HG02840 (cell line): ENCODE data around the gene MCC.
"Not testable (repeated sequence)": the region's sequence is repeated elsewhere in the genome, so short reads cannot be mapped to it uniquely, and the experiment has no call there.

Experiments
- ATAC-seq: cut with Tn5 transposase; IDR thresholded peaks from one replicate; pipeline ENCODE4 v1.9.1; 2021; ENCODE audit warnings: mild to moderate bottlenecking, moderate library complexity, moderate number of reproducible peaks; ENCODE audit not compliant: unreplicated experiment, low FRiP score

MCC gene

GRCh38 chr5:113102121-113102531, 386.1 kb downstream of the MCC start:
- ATAC-seq: no peak

GRCh38 chr5:113100981-113101380, 387.3 kb downstream of the MCC start:
- ATAC-seq: no peak

DNA sequence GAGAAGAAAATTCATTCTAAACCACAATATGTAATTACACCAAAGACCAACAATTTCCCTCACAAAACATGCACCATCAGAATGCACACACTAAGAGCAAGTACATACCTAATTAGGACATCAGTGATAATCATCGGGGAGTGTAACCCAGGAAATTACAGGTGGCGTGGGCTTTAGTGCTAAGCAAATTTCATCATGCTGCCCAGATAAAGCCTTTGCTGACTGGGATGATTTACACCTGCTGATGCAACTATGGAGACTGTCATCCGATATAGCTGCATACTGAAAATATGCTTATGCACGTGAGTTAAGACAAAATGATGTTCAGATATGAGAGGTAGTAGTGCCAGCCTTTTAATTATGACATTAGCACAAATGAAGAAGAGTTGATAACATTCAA, 388.4 kb downstream of the MCC start:
- ATAC-seq: no peak

- no peak for ATAC-seq
Observed at GRCh38 chr5:113098378-113098777, 389.9 kb downstream of the MCC start.

DNA sequence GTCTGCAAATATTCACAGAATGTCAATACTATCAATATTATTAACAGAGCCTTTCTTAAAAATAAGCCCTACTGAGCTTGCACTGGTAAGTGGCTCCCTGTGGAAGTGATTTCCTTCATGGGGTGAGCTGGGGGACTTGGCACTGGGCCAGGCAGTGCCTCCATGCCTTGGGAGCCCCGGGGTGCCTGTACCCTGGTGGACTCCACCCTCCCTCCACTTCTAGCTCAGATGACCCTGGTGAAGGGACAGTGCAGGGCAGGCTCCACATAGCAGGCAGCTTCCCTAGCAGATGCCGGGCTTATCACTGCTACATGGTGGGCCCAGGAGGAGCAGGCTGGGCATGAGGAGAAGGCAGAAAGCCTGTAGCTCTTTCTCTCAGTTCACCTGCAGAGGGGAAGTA, 392.4 kb downstream of the MCC start:
- no peak for ATAC-seq

GRCh38 chr5:113093558-113093957, 394.7 kb downstream of the MCC start:
- ATAC-seq: no peak

GRCh38 chr5:113092683-113093082, 395.6 kb downstream of the MCC start:
- ATAC-seq: no peak

DNA sequence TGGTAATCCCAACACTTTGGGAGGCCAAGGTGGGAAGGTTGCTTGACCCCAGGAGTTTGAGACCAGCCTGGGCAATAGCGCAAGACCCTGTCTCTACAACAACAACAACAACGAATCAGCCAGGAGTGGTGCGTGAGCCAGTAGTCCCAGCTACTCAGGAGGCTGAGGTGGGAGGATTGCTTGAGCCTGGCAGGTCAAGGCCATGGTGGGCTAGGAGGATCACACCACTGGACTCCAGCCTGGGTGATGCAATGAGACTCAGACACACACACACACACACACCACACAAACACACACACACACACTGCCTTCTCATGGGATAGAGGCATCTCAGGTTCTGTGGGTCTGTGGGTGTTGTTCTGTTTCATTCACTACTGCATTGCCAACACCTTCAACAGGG, 396.6 kb downstream of the MCC start:
- ATAC-seq: no peak

GRCh38 chr5:113090336-113091106, 397.7 kb downstream of the MCC start:
- no peak for ATAC-seq

DNA sequence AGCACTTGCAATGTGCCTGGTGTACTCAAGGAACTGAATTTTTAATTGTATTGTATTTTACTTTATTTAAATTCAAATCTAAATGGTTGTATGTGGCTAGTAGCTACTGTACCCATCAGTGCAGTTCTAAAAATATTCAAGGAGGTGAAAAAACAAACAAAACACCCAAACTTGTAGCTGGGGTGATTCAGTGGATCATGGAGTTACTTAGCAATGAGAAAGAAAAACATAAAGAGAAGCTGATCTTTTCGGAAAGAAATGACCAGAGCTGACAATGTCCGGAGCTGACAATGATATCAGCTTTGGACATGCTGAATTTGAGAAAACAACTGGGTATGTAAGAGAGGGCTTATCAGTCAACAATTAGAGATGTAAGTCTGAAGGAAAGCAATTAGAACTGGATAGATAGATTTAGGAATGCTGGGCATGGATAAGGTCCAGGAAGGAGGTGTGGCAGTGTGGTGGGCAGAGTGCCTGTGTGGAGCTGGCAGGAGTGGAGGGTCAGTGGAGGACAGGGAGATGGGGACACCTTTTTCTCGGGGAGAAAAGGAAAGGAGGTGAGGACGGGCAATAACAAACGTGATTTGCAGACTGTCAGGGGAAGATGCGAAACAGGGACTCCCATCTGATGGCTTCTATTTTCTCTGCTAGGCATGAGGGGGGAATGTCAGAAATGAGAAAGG, 398.5 kb downstream of the MCC start:
- ATAC-seq: no peak

- ATAC-seq: no peak
Observed at GRCh38 chr5:113087976-113088514, 400.2 kb downstream of the MCC start.

DNA sequence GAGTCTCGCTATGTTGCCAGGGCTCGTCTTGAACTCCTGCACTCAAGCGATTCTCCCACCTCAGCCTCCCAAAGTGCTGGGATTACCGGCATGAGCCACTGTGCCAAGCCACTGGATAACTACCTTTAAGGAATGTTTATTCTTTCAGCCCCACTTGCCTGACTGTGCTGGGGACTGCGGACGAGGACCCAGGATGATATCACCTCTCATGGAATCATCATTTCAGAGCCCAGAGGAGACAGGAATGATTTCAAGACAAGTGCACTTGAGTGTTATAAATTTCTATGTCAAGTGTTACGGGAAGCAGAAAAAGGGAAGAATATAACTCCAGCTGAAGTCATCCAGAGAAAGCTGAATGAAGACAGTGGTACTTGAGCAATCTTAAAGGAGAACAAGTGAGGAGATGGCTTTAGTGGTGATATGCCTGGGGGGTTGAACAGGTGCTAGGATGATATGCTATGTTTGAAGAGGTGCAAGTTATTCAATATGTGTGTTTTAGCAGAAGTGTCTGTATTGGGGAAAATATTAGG, 402.3 kb downstream of the MCC start:
- ATAC-seq: no peak

DNA sequence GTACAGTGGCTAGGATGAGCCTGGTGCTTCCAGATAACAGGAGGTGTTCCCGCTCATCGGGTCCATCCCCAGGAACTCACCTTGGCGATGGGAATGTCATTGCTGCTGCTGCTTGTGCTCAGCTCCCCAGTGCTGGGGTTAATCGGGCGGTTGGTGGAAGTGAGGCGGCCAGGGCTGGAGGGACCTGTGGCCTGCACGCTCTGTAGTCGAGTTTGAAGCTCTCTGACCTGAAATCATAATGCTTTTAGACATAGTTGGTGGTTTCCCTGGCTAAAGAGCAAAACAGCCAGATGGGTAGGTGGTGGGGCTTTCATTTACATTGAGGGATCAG, 403.2 kb downstream of the MCC start:
- no peak for ATAC-seq

GRCh38 chr5:113084402-113085083, 403.7 kb downstream of the MCC start:
- no peak for ATAC-seq

DNA sequence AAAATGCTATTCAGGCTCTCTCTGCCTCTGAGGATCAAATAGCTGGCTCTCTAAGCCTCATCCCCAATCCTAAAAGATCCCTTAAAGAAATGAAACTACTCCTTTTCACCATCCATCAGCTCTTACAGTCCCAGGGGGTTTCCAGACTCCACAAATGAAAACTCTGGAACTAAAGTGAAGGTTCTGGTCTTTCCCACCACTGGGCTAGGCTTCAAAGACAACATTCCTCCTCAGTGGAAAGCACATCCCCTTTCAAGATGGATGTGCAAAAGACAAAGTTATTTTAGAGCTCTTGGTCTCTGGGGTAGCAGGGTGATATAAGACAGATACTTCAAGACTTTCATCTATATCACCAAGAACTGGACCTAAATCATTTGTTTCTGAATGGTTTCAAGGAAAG, 404.8 kb downstream of the MCC start:
- ATAC-seq: no peak

DNA sequence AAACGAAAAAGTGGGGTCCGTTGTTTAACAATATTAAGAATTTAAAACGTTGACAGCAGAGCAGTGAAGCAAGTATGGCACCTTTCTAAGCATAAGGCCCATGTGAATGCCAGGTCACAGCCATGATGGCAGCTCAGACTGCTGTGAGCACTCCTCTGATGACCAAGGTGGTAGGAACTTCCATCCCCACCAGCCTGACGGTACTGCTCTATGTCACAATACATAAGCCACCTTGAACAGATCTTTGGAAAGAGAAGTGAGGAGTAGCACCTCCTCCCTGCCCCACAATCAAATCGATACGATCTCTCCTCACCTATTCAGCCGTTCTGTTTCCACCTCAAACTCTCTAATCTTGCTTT, 405.7 kb downstream of the MCC start:
- no peak for ATAC-seq

GRCh38 chr5:113081881-113082546, 406.2 kb downstream of the MCC start:
- no peak for ATAC-seq

DNA sequence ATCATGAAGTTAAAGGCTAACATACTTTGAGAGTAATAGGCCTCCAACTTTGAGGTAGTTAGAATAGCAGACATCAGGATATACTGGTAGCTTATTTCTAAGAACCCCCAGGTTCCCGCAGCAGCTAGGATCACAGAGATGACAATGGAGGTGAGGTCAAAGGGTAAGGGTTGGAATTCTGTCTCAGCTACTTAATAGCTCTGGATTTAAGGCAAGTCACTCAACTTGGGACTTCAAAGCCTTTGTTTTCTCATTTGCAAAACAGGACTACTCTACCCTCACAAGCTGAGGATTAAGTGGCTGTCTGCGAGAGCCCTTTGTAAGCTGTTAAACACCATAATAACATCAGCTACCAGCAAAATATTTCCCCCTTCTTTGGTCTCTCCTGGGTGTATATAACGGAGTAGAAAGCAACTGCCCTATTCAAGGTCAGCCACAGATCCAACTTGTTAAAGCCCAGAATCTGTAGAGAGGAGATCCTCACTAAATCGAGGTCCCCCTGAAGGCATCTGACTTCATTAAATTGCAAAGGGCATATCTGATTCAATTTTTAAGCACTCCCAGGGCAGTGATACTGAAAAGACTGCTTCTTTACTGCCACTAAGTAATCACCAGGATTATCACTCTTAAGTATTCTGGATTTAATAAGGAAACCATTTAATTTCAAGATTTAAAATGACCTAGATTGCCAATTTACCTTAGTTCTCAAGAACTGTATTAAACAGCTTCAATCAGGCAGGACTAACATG, 407.0 kb downstream of the MCC start:
- ATAC-seq: no peak

DNA sequence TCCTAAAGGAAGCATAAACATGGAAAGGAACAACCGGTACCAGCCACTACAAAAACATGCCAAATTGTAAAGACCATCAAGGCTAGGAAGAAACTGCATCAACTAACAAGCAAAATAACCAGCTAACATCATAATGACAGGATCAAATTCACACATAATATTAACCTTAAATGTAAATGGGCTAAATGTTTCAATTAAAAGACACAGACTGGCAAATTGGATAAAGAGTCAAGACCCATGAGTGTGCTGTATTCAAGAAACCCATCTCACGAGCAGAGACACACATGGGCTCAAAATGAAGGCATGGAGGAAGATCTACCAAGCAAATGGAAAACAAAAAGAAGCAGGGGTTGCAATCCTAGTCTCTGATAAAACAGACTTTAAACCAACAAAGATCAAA, 411.6 kb downstream of the MCC start:
- not testable (repeated sequence) for ATAC-seq

DNA sequence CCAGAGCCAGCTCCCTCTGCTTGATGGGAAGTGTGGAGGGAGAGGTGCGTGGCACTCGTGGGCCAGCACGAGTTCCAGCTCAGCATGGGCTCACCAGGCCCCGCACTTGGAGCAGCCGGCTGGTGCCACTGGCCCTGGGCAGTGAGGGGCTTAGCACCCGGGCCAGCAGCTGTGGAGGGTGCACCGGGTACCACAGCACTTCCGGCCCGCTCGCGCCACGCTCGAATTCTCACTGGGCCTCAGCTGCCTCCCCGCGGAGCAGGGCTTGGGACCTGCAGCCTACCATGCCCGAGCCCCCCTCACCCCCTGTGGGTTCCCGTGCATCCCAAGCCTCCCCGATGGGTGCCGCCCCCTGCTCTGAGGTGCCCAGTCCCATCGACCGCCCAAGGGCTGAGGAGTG, 413.2 kb downstream of the MCC start:
- no peak for ATAC-seq
